HEK293 (cell line): ENCODE data around the gene PRAC2.

ENCODE experiments used
- AEBP2 ChIP-seq: fragments of 450-650 bp; formaldehyde crosslinking; IDR thresholded peaks from 2 replicates; pipeline ENCODE4 v1.5.1; 2016; ENCODE audit warnings: missing biosample characterization, missing genetic modification characterization, borderline replicate concordance
- PATZ1 ChIP-seq: fragments of 450-650 bp; formaldehyde crosslinking; IDR thresholded peaks from 2 replicates; pipeline ENCODE4 v1.5.1; 2016; ENCODE audit warnings: missing biosample characterization, missing genetic modification characterization
- TCF7L2 ChIP-seq: IDR thresholded peaks from 2 replicates; pipeline ENCODE4 v1.6.1; 2011; ENCODE audit warnings: low read depth, mild to moderate bottlenecking, inconsistent platforms, low read length, moderate library complexity, borderline replicate concordance
- TSHZ1 ChIP-seq: fragments of 450-650 bp; formaldehyde crosslinking; IDR thresholded peaks from 2 replicates; pipeline ENCODE4 v1.5.1; 2016; ENCODE audit warnings: missing biosample characterization, missing genetic modification characterization, borderline replicate concordance
- ZBTB8A ChIP-seq: fragments of 450-650 bp; formaldehyde crosslinking; IDR thresholded peaks from 2 replicates; pipeline ENCODE4 v1.5.1; 2016; ENCODE audit warnings: missing biosample characterization, missing genetic modification characterization
- ZNF354C ChIP-seq: fragments of 450-650 bp; formaldehyde crosslinking; IDR thresholded peaks from 2 replicates; pipeline ENCODE4 v1.5.1; 2016; ENCODE audit warnings: missing biosample characterization, missing genetic modification characterization, low read depth, borderline replicate concordance
- ZNF37A ChIP-seq: fragments of 450-650 bp; IDR thresholded peaks from 2 replicates; pipeline ENCODE4 v1.5.1; 2018; ENCODE audit warnings: missing biosample characterization, missing genetic modification characterization
- ZNF560 ChIP-seq: fragments of 450-650 bp; formaldehyde crosslinking; IDR thresholded peaks from 2 replicates; pipeline ENCODE4 v1.5.1; 2017; ENCODE audit warnings: missing biosample characterization, missing genetic modification characterization, borderline replicate concordance
- ZSCAN23 ChIP-seq: fragments of 450-650 bp; formaldehyde crosslinking; IDR thresholded peaks from 2 replicates; pipeline ENCODE4 v1.5.1; 2016; ENCODE audit warnings: missing biosample characterization, missing genetic modification characterization

DNA sequence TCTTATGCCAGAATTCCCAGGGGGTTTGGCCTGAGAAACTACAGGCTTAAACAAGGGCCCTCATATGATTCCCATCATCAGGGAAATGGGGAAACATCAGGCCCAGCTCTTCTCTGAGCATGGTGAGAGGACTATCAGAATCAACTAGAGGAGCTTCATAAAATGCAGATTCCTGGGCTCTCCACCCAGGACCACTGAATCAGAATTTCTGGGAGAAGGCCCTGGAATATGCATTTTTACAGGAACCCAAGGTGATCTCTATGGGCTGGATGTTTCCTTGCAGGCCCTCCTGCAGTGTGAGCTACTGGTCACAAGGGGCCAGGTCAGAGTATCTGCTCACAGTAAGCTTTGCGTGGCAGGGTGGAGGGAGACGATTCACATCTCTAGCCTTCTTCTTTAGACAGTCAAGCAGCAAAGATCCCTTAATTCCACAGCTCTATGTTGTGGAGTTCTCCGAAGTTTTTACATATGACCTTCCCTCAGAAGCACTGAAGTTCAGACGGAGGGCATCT is 44.3 kb downstream of the PRAC2 start:
- TF ChIP-seq ZBTB8A (tag by site-specific recombination) (no peak), TCF7L2 (no peak), ZNF560 (no peak), AEBP2 (no peak), ZSCAN23 (tag by site-specific recombination) (no peak), ZNF354C (tag by site-specific recombination) (no peak), ZNF37A (tag by site-specific recombination) (no peak), TSHZ1 (no peak), PATZ1 (tag by site-specific recombination) (no peak)
